Measurements from ENCODE around the gene ZNF30.

ZNF30 gene

GRCh38 chr19:34972163-34972705 is 45.5 kb downstream of the ZNF30 start:
- no peaks in the 10 kb centered on the region for H3K27me3 ChIP-seq (ENCODE audit: insufficient read depth, low read length)
- 95% methylated on average over 7 of the region's 7 CpGs for WGBS
- H3K4me3 ChIP-seq (ENCODE audit: low read length): no peak overlapping the region
- H3K4me1 ChIP-seq (ENCODE audit: insufficient read depth, low read length): peaks cover 7% of the 10 kb centered on the region; the same call in 1 of the 2 replicates
- H3K36me3 ChIP-seq (ENCODE audit: insufficient read depth, low read length): no peaks in the 10 kb centered on the region
- peaks cover 25% of the 10 kb centered on the region for H3K9me3 ChIP-seq (ENCODE audit: insufficient read depth, low read depth, low read length)
- no peak overlapping the region for H3K27ac ChIP-seq (ENCODE audit: low read depth, low read length)
- no peak overlapping the region for H3K9ac ChIP-seq (ENCODE audit: low read depth, low read length)

- Histone ChIP-seq H3K9me3 (ENCODE audit: insufficient read depth, low read depth, low read length) (peaks cover 6% of the 10 kb centered on the region; the same call in 1 of the 2 replicates), H3K9ac (ENCODE audit: low read depth, low read length) (no peak overlapping the region), H3K27me3 (ENCODE audit: insufficient read depth, low read length) (no peaks in the 10 kb centered on the region), H3K4me3 (ENCODE audit: low read length) (no peak overlapping the region), H3K36me3 (ENCODE audit: insufficient read depth, low read length) (no peaks in the 10 kb centered on the region), H3K27ac (ENCODE audit: low read depth, low read length) (no peak overlapping the region), H3K4me1 (ENCODE audit: insufficient read depth, low read length) (peaks cover 7% of the 10 kb centered on the region; the same call in 1 of the 2 replicates)
- 84% methylated on average over 4 of the region's 5 CpGs for WGBS
These were observed 47.9 kb downstream of the ZNF30 start for GRCh38 chr19:34974646-34975045.

GRCh38 chr19:34975056-34975455 is 48.4 kb downstream of the ZNF30 start:
- no peaks in the 10 kb centered on the region for H3K27me3 ChIP-seq (ENCODE audit: insufficient read depth, low read length)
- no peak overlapping the region for H3K9ac ChIP-seq (ENCODE audit: low read depth, low read length)
- H3K4me3 ChIP-seq (ENCODE audit: low read length): no peak overlapping the region
- 0 out of 2 replicates have a peak, but pooled peaks cover 2% of the 10 kb centered on the region for H3K9me3 ChIP-seq (ENCODE audit: insufficient read depth, low read depth, low read length)
- H3K27ac ChIP-seq (ENCODE audit: low read depth, low read length): no peak overlapping the region
- WGBS: 64% methylated on average over 4 of the region's 5 CpGs
- H3K4me1 ChIP-seq (ENCODE audit: insufficient read depth, low read length): peaks cover 7% of the 10 kb centered on the region; the same call in 1 of the 2 replicates
- no peaks in the 10 kb centered on the region for H3K36me3 ChIP-seq (ENCODE audit: insufficient read depth, low read length)

DNA sequence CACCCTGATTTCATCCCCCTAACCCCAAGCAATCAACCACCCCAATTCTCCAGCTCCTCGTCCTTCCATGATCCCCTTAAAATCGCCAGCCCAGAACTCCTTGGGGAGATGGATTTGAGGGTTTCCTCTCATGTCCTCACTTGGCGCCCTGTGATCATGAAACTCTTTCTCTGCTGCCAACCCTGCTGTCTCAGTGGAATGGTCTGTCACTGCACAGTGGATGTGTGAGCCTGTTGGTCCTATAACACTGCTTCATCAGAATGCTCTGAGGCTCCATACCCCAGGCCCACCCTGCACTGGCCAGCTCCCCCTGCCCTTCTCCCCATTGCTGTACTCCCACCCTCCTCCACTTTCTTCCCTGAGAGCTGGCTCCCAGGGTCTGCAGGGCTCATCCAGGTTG is 49.9 kb downstream of the ZNF30 start:
- H3K9me3 ChIP-seq (ENCODE audit: insufficient read depth, low read depth, low read length): no peaks in the 10 kb centered on the region
- no peak overlapping the region for H3K27ac ChIP-seq (ENCODE audit: low read depth, low read length)
- 86% methylated on average over 3 of the region's 3 CpGs for WGBS
- H3K9ac ChIP-seq (ENCODE audit: low read depth, low read length): no peak overlapping the region
- H3K27me3 ChIP-seq (ENCODE audit: insufficient read depth, low read length): no peaks in the 10 kb centered on the region
- no peak overlapping the region for H3K4me3 ChIP-seq (ENCODE audit: low read length)
- no peaks in the 10 kb centered on the region for H3K36me3 ChIP-seq (ENCODE audit: insufficient read depth, low read length)
- H3K4me1 ChIP-seq (ENCODE audit: insufficient read depth, low read length): peaks cover 7% of the 10 kb centered on the region; the same call in 1 of the 2 replicates

DNA sequence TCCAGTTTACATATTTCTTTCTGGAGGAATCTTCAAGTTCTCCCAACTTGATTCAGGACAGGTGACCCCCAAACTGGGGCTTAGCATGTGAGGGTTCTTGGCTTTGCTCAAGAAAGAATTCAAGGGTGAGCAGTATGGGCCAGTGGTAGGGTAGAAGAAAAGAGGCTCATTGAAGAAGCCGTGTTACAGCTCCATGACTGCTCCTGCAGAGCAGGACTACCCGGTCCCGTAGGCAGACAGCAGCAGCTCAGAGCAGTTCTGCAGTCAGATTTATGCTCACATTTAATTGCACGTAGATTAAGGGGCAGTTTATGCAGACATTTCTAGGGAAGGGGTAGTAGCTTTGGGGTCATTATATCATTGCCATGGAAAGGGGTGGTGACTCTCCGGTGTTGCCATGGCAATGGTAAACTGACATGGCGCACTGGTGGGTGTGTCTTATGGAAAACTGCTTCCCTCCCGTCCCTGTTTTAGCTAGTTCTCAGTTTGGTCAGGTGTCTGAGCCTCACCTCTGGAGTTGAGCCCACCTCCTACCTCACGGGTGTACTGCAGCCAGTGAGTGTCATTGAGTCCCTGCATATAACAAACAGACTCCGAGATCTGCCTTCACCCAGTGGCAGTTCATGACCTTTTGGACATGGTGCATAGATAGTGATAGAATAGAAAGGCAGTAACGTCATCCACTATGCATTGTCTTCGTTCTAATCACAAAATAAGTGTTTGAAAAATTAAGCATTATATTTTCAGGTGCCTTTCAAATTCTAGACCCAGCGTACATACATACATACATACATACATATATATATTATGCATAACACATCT is 53.3 kb downstream of the ZNF30 start:
- no peak overlapping the region for H3K27ac ChIP-seq (ENCODE audit: low read depth, low read length)
- WGBS: 90% methylated on average over 11 of the region's 12 CpGs
- H3K27me3 ChIP-seq (ENCODE audit: insufficient read depth, low read length): no peaks in the 10 kb centered on the region
- H3K36me3 ChIP-seq (ENCODE audit: insufficient read depth, low read length): no peaks in the 10 kb centered on the region
- H3K4me3 ChIP-seq (ENCODE audit: low read length): no peak overlapping the region
- no peaks in the 10 kb centered on the region for H3K9me3 ChIP-seq (ENCODE audit: insufficient read depth, low read depth, low read length)
- no peak overlapping the region for H3K9ac ChIP-seq (ENCODE audit: low read depth, low read length)
- peaks cover 2% of the 10 kb centered on the region; the same call in 1 of the 2 replicates for H3K4me1 ChIP-seq (ENCODE audit: insufficient read depth, low read length)

- no peak overlapping the region for H3K9ac ChIP-seq (ENCODE audit: low read depth, low read length)
- no peak overlapping the region for H3K27ac ChIP-seq (ENCODE audit: low read depth, low read length)
- H3K9me3 ChIP-seq (ENCODE audit: insufficient read depth, low read depth, low read length): no peaks in the 10 kb centered on the region
- H3K27me3 ChIP-seq (ENCODE audit: insufficient read depth, low read length): no peaks in the 10 kb centered on the region
- H3K36me3 ChIP-seq (ENCODE audit: insufficient read depth, low read length): no peaks in the 10 kb centered on the region
- H3K4me1 ChIP-seq (ENCODE audit: insufficient read depth, low read length): peaks cover 11% of the 10 kb centered on the region; the same call in 1 of the 2 replicates
- H3K4me3 ChIP-seq (ENCODE audit: low read length): no peak overlapping the region
- 85% methylated on average over 2 of the region's 5 CpGs for WGBS
These were observed 55.6 kb downstream of the ZNF30 start for GRCh38 chr19:34982275-34982674.

- no peaks in the 10 kb centered on the region for H3K9me3 ChIP-seq (ENCODE audit: insufficient read depth, low read depth, low read length)
- no peaks in the 10 kb centered on the region for H3K36me3 ChIP-seq (ENCODE audit: insufficient read depth, low read length)
- no peak overlapping the region for H3K4me3 ChIP-seq (ENCODE audit: low read length)
- no peaks in the 10 kb centered on the region for H3K27me3 ChIP-seq (ENCODE audit: insufficient read depth, low read length)
- 95% methylated on average over 4 of the region's 4 CpGs for WGBS
- peaks cover 11% of the 10 kb centered on the region; the same call in 1 of the 2 replicates for H3K4me1 ChIP-seq (ENCODE audit: insufficient read depth, low read length)
- no peak overlapping the region for H3K27ac ChIP-seq (ENCODE audit: low read depth, low read length)
- H3K9ac ChIP-seq (ENCODE audit: low read depth, low read length): no peak overlapping the region
These were observed 57.1 kb downstream of the ZNF30 start for GRCh38 chr19:34983786-34984185.

GRCh38 chr19:34984287-34984686 is 57.6 kb downstream of the ZNF30 start:
- 93% methylated on average over 3 of the region's 3 CpGs for WGBS
- H3K9me3 ChIP-seq (ENCODE audit: insufficient read depth, low read depth, low read length): no peaks in the 10 kb centered on the region
- H3K9ac ChIP-seq (ENCODE audit: low read depth, low read length): no peak overlapping the region
- H3K36me3 ChIP-seq (ENCODE audit: insufficient read depth, low read length): no peaks in the 10 kb centered on the region
- no peaks in the 10 kb centered on the region for H3K27me3 ChIP-seq (ENCODE audit: insufficient read depth, low read length)
- H3K4me3 ChIP-seq (ENCODE audit: low read length): no peak overlapping the region
- H3K4me1 ChIP-seq (ENCODE audit: insufficient read depth, low read length): peaks cover 11% of the 10 kb centered on the region; the same call in 1 of the 2 replicates
- no peak overlapping the region for H3K27ac ChIP-seq (ENCODE audit: low read depth, low read length)

GRCh38 chr19:34985249-34986022 is 58.7 kb downstream of the ZNF30 start:
- Histone ChIP-seq H3K9me3 (ENCODE audit: insufficient read depth, low read depth, low read length) (no peaks in the 10 kb centered on the region), H3K9ac (ENCODE audit: low read depth, low read length) (no peak overlapping the region), H3K27me3 (ENCODE audit: insufficient read depth, low read length) (no peaks in the 10 kb centered on the region), H3K27ac (ENCODE audit: low read depth, low read length) (no peak overlapping the region), H3K4me1 (ENCODE audit: insufficient read depth, low read length) (peaks cover 11% of the 10 kb centered on the region; the same call in 1 of the 2 replicates), H3K36me3 (ENCODE audit: insufficient read depth, low read length) (no peaks in the 10 kb centered on the region), H3K4me3 (ENCODE audit: low read length) (no peak overlapping the region)
- 54% methylated on average over 7 of the region's 7 CpGs for WGBS

GRCh38 chr19:34988119-34988518 is 61.4 kb downstream of the ZNF30 start:
- Histone ChIP-seq H3K4me1 (ENCODE audit: insufficient read depth, low read length) (peaks cover 11% of the 10 kb centered on the region; the same call in 1 of the 2 replicates), H3K9me3 (ENCODE audit: insufficient read depth, low read depth, low read length) (no peaks in the 10 kb centered on the region), H3K27me3 (ENCODE audit: insufficient read depth, low read length) (no peaks in the 10 kb centered on the region), H3K4me3 (ENCODE audit: low read length) (no peak overlapping the region), H3K36me3 (ENCODE audit: insufficient read depth, low read length) (no peaks in the 10 kb centered on the region), H3K27ac (ENCODE audit: low read depth, low read length) (no peak overlapping the region), H3K9ac (ENCODE audit: low read depth, low read length) (no peak overlapping the region)
- 100% methylated on average over 1 of the region's 1 CpG for WGBS

DNA sequence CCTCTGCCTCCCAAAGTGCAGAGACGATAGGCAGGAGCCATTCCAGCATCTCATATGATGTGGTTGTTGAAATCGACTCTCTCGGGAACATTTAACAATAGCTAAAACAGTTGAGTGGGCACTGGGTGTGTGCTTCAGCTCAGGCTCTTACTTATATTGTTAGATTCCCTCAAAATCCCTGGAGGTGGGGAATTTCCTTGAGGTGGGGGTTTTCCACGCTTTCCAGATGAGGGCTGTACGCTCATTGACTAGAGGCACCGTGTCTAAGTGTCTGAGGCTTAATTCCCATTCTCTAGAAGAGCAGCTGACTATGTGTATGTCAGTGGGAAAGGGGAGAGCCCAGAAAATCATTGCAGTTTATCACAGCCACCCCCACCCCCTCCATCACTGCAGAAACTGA is 62.6 kb downstream of the ZNF30 start:
- no peaks in the 10 kb centered on the region for H3K36me3 ChIP-seq (ENCODE audit: insufficient read depth, low read length)
- H3K9ac ChIP-seq (ENCODE audit: low read depth, low read length): no peak overlapping the region
- H3K27ac ChIP-seq (ENCODE audit: low read depth, low read length): no peak overlapping the region
- 93% methylated on average over 6 of the region's 6 CpGs for WGBS
- peaks cover 11% of the 10 kb centered on the region; the same call in 1 of the 2 replicates for H3K4me1 ChIP-seq (ENCODE audit: insufficient read depth, low read length)
- no peaks in the 10 kb centered on the region for H3K27me3 ChIP-seq (ENCODE audit: insufficient read depth, low read length)
- H3K9me3 ChIP-seq (ENCODE audit: insufficient read depth, low read depth, low read length): no peaks in the 10 kb centered on the region
- no peak overlapping the region for H3K4me3 ChIP-seq (ENCODE audit: low read length)
